H4 (cell line): Measurements from ENCODE around the gene ACKR3. TPM values are rescaled to one million over a fixed set of nuclear protein-coding genes. Genes with fewer than 3 reads are reported as not detected.
A peak's percentile ranks its signal among the peaks of the same experiment; 100 is the strongest.

Experiments used
- DNase-seq: peaks from one replicate; pipeline ENCODE4 v3.0.0-alpha.2; 2015; ENCODE audit warnings: low spot score
- total RNA-seq: library from RNA; depleted of rRNA; stranded (reverse); fragments of >200 nt; shearing (Covaris generic); gene quantifications from 2 replicates; pipeline ENCODE4 v1.2.3, GENCODE V29; 2014

The ACKR3 gene
- total RNA-seq, 1 experiment from 2014 or later, result 1.0 TPM

DNA sequence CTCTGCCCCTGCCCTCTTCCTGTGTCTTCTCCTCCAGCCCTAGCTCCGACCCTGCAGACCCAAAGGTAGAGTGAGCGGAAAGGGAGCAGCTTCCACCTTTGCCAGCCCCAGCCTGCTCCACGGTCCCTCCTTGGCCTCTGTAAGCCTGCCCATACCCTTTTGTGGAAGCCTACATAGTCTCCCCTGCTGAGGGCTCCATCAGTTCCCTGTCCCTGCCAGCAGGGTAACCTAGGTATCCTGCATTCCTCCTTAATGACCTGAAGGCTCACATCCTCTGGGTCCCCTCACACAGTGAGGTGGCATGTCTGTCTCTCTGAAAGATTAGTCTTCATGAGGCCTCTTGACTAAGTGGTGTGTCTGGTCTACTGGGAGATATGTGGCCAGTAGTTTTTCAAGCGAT, 20.5 kb upstream of the ACKR3 start:
- DNase-seq, result no peak

DNA sequence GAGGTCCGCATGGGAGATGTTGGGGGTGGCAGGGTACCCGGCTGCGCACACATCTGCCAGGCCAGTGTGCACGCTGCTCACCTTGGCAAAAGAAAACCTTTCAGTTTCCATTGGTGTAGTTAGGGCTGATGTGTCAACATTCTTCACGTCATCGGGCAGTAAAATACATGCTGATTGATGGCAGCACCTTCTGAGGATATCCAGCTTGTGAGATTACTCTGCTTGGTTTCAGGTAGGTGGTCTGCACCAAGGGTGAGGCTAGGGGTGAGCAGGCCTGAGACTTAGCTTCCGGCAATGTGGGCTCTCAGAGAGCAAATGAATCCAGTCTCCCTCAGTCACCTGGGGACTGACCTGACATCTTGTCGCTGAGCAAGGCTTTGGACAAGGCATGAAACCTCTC, 19.3 kb upstream of the ACKR3 start:
- no peak for DNase-seq

DNA sequence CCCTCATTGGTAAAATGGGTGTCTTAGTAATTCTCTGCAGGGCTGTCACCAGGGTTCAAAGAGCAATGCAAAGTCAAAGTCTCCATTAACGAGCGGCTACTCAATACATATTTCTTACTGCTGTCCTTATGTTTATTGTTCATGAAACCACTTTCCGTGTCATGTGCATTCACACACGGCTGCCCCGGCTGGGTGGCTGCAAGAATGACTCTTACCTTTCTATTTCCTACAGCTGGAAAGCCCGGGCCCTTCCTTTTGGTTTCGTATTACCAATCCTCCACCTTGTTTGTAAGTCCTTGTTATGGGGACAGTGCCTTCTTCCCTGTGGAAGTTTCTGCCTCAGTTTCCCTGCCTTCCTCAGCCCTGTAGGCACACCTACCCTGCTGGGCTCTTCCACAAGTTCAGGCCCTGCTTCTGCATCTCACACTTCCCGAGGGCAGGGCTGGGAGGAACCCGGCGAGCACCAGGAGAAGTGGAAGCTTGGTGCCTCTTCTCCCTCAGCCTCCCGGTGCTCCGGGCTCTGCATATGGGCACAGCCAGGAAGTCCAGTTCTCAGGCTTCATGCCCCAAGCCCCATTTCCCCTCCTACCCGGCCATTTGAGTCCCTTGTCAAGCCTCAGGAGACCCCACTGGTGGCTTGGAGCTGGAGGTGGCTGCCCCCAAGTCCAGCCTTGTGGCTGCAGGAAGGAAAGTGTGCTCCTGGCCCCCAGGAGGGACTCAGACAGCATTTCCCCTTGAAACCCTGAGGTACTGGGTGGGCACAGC, 18.7 kb upstream of the ACKR3 start:
- DNase-seq, result no peak

DNA sequence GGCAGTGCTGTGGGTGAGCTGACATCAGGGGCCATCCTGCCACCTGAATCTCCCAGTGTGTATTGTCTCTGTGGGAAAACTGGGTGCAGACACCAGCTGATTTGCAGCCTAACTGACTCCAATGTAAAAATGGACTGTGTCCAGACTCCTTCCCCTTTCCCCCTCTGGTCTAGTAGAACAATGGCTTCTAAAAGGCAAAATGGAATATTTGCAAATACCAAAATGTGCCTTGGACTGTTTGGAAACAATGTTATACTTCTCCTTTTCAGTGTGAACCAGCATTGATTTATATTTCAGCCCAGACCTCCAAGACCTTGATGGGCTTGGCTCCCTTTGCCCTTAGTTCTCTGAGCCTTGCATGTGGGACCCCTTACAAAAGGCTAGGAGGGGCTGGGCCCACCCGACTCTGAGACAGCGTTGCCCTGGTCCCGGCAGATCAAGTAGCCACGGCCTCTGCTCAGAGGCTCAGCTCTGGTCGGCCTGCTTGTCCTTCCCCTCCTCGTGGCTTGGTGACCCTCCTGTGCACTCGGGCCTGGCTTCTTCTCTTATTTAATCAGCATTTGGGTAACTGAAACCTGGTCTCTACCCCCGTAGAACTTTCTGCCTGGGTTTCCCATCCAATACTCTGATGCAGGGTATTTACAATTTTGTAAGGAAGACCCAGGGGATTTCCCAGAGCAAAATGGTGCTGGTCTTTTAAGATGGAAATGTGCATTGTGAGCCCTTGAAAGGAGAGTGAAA, 18.0 kb upstream of the ACKR3 start:
- no peak for DNase-seq

DNA sequence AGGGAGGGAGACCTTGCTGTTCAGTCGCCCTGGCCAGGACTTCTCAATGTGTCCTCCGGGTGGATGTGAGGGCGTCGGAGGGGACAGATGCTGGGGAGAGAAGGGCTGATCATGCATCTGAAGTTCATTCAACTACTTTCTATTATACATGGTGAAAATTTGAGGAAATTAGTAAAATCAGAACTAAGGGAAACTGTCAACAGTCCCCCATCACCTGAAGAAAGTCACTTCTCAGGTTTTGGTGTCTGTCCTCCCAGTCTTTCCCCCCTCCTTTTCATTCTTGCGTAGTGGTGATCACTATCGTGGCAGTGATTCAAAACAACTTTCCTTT, 17.4 kb upstream of the ACKR3 start:
- no peak for DNase-seq

DNA sequence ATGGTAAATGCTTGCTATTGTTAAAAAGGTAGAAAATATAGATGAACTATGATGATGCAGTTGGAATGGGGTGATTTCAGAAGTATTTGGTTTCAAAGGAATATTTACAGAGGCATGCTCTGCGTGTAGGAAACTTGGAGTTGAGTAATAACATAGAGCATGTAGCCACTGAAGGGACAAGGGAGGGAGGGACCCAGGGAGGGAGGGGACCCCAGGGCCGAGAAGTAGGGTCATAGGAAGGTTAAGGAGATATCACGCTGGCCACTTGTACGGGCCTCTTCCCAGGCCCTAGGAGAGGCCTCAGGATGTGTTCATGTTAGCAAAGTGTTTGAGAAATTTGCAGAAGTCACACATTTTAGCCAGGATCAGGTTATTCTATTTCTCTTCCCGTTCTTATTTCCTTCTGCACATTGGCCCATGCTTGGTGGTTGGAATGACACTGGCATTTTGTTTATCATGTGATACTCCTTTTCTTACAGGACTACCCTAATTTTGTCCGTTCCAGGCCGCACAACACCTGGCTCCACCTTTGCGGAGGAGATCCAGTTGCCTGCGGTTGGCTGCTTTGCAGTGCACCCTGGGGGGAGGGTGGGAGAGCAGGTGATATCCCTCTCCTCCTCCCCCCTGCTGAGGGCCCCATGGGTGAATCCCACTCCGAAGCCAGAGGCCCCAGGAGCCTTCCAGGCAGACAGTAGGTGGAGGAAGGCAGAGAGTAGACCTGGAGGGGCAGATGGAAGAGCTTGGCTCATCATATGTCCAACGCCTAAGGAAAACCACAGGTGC, 16.9 kb upstream of the ACKR3 start:
- no peak for DNase-seq

DNA sequence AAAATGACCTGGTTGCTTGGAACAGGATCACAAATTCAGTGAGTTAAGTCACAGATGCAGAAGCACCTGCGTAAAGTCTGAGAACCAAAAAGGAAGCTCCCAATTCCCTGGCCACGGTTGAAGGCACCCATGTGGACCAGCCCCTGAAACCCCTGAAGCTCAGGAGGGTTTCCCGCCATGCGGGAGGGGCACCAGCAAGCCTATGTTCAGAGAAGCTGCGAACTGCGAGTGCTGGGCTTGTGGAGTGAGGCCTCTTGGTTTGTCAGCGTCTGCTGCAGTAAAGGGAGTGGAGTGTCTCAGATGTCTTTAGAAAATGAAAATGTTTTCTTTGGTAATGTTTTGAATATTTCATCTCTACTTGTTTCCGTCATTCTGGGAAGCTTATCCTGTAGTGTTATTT, 16.1 kb upstream of the ACKR3 start:
- no peak for DNase-seq

DNA sequence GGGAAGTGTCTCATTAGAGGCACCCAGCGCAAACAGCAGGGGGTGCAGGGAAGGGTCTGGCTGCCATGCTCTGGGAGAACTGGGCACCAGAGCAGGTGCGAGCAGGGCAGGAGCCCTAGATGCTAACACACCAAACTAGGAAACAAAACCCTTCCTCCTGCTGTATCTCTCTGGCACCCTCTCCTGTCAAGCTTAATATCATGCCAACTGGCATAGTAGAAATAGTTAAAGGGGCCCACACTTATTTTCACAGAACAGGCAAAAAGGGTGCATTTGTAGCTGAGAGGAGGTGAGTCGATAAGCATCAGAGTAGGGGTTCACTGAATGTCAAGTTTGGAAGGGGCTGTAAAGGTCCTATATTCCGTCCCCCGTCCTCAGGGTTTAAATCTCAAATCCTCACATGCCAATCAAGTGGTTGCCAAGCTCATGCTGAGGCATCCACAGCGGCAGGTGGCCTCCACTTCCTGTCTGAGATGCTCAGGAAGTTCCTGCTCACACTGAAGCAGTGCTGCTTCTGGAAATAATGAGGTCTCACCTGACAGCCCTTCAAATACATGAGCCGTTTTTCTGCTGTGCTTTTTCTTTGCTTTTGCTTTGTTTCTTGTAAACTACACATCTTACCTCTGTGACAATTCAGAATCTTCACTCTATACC, 14.9 kb upstream of the ACKR3 start:
- DNase-seq, result no peak

DNA sequence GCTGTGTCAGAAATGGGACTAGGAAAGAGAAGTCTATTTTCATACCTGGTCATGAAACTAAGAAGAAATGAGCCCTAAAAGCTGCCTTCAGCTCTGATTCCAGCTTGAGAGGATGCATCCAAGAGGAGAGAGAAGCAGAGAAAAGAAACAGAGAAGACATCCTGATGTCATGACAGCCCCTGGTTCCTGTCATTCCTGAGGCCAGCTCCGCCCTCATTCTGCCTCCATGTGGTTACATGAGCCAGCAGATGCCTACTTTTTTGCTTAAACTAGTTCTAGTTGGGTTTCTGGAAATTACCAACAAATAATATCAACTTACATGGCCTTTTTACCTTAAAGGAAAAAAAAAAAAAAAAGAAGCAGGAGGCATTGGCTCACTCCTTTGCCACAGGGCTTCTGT, 14.1 kb upstream of the ACKR3 start:
- DNase-seq, result no peak

DNA sequence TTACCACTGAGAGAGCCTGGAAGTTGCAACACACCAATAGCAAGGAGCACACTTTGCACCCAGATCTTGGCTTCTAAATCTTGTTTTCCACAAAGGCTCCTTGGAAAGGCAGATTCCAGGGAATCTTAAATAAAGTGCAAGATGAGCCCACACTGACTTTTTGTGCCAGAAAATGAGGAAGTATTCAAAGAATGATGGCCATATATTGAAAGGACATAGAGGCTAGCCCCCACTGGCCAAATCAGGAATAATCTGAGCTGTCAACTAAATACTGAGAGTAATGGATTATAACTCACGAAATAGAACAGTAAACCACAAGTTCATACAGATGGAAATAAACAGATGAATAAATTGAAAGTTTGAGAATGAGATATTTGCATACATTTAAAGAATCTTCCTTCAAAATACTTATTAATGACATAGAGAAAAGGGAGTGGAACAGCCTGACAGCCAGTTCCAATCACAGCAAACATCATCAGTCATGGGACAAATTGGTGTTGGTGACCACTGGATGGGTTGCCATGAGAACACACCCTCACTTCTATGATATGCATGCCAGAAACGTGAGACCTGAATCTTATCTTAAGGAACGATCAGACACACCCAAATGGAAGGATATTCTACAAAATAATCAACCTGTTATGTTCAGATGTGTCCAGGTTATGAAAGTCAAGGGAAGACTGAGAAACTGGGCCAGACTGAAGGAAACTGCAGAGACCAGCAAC, 12.2 kb upstream of the ACKR3 start:
- no peak for DNase-seq

DNA sequence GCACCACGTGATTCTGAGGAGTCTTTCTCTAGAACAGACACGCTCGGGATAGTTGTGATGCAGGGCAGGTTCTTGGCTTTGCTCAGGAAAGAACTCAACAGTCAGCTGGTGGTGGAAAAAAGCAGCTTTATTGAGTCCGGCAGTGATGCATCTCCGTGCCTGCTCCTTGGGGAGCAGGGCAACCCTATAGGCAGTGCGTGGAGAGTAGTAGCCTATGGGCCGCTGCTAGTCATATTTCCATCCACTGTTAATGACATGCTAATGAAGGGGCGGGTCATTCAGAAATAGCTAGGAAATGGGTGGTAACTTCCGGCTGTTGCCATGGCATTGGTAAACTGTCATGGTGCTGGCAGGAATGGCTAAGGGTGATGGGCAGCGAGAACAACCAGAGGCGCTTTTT, 11.6 kb upstream of the ACKR3 start:
- no peak for DNase-seq

DNA sequence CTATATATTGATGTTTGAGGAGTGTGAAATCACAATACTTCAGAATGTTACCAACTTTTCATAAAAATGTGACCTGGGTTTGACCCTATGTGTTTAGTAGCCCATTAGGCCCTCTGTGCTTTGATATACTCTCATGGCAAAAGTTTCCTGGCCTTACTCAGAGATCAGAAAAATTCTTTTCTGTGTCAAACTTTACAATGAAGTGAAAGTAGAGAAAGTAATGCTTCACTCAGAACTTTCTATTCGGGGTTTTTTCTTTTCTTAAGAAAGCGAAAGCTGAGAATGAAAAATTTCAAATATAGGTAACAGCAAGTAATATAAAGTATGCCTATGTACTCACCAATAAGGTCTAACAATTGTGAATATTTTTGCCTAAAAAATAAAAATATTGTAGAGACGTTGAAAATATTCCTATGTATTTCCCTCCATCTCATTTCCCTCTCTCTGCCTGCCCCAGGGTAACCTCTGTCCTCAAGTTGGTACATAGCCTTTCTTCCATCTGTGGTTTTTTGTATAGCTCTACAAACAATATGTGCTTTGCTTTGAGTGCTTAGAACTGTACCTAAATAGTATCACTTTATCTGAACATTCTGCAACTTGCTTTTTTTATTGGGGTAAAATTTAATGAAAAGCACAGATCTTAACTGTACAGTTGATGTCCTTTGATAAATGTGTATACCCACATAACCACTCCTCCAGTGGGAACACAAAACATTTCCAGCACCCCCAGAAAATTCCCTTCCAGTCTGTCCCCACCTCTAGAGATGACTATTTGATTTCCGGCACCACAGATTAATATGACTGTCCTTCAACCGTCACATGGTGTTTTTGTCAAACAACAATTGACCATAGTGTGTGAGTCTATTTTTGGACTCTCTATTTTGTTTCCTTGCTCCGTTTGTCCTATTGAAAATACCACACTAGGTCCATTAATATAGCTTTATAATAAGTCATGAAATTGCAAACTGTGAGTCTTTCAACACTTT, 10.3 kb upstream of the ACKR3 start:
- DNase-seq, result no peak

DNA sequence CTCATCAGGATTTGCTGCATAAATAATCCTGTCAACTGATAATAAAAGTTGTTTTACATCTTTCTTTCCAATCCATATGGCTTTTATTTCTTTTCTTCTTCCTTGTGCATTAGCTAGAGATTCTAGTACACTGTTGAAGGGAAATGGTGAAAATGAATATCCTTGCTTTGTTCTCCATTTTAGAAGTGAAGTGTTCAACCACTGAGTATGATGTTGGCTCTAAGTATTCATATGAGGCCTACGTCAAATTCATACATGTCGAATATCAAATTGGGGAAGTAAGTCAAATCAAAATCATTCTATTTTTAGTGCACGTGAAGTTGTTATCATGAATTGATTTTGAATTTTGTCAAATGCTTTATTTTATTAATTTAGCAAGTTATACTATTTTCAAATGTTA, 7.8 kb upstream of the ACKR3 start:
- DNase-seq, result no peak

DNA sequence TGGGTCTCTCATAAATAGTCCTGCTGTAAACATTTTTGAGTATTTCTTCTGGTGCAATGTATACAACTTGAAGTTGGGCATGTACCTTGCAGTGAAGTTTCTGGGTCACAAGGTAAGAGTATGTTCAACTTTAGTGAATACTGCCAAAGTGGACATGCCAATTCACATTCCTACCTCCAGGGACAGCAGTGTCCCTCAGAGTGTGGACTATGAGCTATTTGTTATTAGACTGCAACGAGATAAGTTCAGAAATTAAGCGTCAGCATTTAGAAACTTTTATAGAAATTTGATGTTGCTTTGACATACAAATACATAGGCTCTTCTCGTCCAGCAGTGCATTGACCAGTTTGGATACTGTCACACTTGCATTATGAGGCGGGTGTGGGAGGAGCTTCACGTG, 7.2 kb upstream of the ACKR3 start:
- DNase-seq, result peak; percentile 47

DNA sequence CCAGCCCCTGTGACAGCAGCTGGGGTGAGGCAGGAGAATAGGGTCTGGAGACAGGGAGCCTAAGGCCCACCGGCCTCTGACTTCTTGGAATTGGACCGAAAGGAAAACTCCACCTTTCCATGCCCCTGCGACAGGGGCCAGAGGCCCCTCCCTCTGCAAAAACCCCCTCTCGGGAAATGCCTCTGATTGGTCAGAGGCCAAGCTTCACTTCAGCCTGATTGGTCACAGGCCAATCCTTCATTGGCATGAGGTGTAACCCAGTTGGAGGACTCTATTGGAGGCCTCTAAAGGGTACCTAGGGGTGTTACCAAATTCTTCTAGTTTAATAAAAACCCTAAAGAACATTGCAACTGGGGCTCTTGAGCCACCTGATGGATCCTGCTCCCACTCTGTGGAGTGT, 5.7 kb upstream of the ACKR3 start:
- no peak for DNase-seq

DNA sequence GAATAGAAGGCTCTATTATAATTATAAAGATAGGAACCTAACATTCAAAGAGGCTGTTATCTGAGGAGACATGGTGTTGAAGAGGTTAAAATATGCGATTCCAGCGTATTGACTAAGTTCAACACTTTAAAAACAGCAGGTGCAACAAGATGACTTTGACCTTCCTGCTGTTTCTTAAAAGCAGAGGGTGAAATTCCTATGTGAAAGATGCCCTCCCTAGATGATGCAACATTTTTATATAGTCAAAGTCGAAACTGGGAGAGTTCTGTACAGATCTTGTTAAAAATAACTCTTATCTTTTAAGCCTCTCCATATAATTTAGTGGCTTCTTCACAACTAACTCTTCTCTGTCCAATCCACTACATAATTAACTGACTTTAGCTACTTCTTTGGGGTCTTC, 4.4 kb upstream of the ACKR3 start:
- no peak for DNase-seq

DNA sequence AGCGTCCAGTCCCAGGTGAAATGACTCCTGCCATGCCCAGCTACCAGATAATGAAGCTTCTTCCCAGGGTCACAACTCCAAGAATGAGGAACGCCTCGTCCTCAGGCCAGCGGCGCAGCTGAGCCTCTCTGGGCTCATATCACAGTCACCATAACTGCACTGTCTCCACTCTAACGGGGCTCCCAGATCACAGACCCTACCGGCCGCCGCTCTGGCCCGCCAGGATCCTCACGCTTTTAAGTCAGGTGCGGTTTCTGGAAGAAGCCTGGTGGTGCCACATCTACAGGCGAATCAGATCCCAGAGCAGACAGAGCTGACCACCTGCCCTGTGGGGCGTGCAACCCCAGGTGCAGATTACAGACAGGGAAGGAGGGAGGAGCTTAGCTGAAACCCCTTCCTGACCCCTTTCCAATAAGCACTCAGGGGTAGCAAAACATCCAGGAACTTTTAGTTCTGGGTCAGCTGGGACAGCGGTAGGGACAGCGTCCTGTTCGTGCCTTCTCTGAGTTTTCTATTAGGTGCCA, 3.7 kb upstream of the ACKR3 start:
- no peak for DNase-seq

DNA sequence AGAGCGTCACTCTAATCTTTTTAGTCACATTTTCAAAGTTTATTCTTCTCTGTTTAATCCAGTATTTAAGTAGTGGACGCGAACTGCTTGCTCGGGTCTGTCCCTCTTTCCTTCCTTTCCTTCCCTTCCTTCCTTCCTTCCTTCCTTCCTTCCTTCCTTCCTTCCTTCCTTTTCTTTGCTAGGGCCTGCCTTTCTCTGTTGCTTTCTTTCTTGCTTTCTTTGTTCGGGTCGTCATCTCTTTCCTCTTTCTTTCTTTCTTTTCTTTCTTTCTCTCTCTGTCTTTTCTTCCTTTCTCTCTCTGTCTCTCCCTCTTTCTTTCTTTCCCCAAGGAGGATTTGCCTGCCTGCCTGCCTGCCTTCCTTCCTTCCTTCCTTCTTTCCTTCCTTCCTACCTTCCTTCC, 3.0 kb upstream of the ACKR3 start:
- no peak for DNase-seq

DNA sequence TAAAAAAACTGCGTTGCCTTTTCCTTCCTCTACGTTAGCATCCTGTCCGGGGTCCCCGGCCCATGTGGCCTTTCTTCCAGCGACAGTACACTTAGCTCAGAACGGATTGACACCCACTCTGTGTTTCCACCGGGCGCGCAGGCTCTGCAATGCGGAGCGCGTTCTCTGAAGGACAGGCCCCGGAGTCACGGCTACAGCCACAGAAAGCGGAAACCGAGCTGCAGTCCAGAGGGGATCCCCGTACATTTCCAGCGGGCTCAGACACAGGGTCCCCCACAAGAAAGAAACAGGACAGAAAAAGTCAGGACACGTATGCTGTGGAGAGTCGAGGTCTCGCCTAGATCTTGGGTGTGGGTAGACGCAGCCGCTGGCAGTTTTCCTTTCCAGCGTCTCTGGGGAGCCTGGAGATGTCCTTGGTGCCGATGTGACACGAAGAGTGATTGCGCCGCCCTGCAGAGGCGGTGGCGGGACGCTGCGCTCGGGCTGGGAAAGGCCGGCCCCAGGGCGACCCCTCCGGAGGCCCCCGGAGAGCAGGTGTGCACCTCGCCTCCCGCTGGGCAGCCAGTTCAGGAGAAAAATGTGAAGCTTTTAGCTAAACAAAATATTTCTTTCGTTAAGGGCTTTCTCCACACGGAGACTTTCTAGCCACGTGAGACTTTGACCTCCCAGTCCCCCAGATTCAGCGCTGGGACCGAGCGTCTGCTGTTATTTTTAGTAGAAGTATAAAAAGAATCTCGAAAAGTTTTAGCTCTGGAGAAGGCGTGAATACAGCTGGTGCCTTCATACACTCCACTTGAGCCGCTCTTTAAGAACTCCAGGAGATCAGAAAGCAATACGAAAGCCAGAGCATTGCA, 1.3 kb upstream of the ACKR3 start:
- DNase-seq, result no peak
